GM23338 (cell line): ENCODE data around the gene SURF1. TPM values are rescaled to one million over a fixed set of nuclear protein-coding genes. Genes with fewer than 3 reads are reported as not detected.

Experiments
- ATAC-seq: fragments of 200-7000 bp; cut with Tn5 transposase; 3 replicates; pipeline ENCODE4 v1.9.1; 2020
- DNase-seq: peaks from one replicate; pipeline ENCODE4 v3.0.0-alpha.2; 2015; ENCODE audit warnings: low spot score
- H2AFZ ChIP-seq: fragments of 200-600 bp; sonication (generic); 2 replicates; pipeline ENCODE4 v1.8.0; 2016; ENCODE audit warnings: antibody characterized with exemption, mild to moderate bottlenecking, moderate library complexity
- H3F3A ChIP-seq: fragments of 200-600 bp; sonication (generic); replicated peaks from 2 replicates; pipeline ENCODE4 v1.8.0; 2017; ENCODE audit warnings: antibody characterized with exemption, mixed run types, low read depth
- H3K27ac ChIP-seq: fragments of 200-600 bp; sonication (generic); 2 replicates; pipeline ENCODE4 v1.6.1; 2016; ENCODE audit warnings: low read depth
- H3K27me3 ChIP-seq: fragments of 200-600 bp; sonication (generic); 2 replicates; pipeline ENCODE4 v1.8.0; 2016; ENCODE audit warnings: mild to moderate bottlenecking, mixed run types, moderate library complexity; ENCODE audit not compliant: insufficient read depth
- H3K36me3 ChIP-seq: fragments of 200-600 bp; sonication (generic); 2 replicates; pipeline ENCODE4 v1.8.0; 2016; ENCODE audit warnings: mild to moderate bottlenecking; ENCODE audit not compliant: insufficient read depth
- H3K4me1 ChIP-seq: fragments of 200-600 bp; sonication (generic); 2 replicates; pipeline ENCODE4 v1.8.0; 2016; ENCODE audit warnings: mild to moderate bottlenecking, moderate library complexity; ENCODE audit not compliant: insufficient read depth
- H3K4me2 ChIP-seq: fragments of 200-600 bp; sonication (generic); 2 replicates; pipeline ENCODE4 v1.7.1; 2017; ENCODE audit warnings: mixed run types
- H3K4me3 ChIP-seq: fragments of 200-600 bp; sonication (generic); 2 replicates; pipeline ENCODE4 v1.6.1; 2016; ENCODE audit warnings: mixed run types
- H3K79me2 ChIP-seq: fragments of 200-600 bp; sonication (generic); replicated peaks from 2 replicates; pipeline ENCODE4 v1.8.0; 2017; ENCODE audit warnings: mild to moderate bottlenecking; ENCODE audit not compliant: insufficient read depth
- H3K9me2 ChIP-seq: fragments of 200-600 bp; sonication (generic); 2 replicates; pipeline ENCODE4 v1.8.0; 2017; ENCODE audit not compliant: insufficient read depth
- H4K20me1 ChIP-seq: fragments of 200-600 bp; sonication (generic); replicated peaks from 2 replicates; pipeline ENCODE4 v1.8.0; 2017; ENCODE audit warnings: mild to moderate bottlenecking; ENCODE audit not compliant: insufficient read depth
- H3K27ac Mint-ChIP-seq: 2 replicates; pipeline ENCODE4 v1.8.0; 2020; ENCODE audit warnings: inconsistent platforms, mild to moderate bottlenecking, moderate library complexity, mixed read lengths
- H3K27me3 Mint-ChIP-seq: 3 replicates; pipeline ENCODE4 v1.8.0; 2022; ENCODE audit warnings: low read depth, mild to moderate bottlenecking, moderate library complexity, mixed read lengths, inconsistent platforms; ENCODE audit not compliant: insufficient read depth, poor library complexity
- H3K36me3 Mint-ChIP-seq: 3 replicates; pipeline ENCODE4 v1.8.0; 2021; ENCODE audit warnings: low read depth, mild to moderate bottlenecking, inconsistent platforms, moderate library complexity, mixed read lengths
- H3K4me1 Mint-ChIP-seq: 3 replicates; pipeline ENCODE4 v1.8.0; 2020; ENCODE audit warnings: mild to moderate bottlenecking, inconsistent platforms, mixed read lengths
- H3K4me3 Mint-ChIP-seq: 3 replicates; pipeline ENCODE4 v1.8.0; 2021; ENCODE audit warnings: moderate library complexity, mild to moderate bottlenecking, inconsistent platforms, mixed read lengths
- H3K9me3 Mint-ChIP-seq: 3 replicates; pipeline ENCODE4 v1.8.0; 2020; ENCODE audit warnings: moderate library complexity, mild to moderate bottlenecking, inconsistent platforms, mixed read lengths
- CREB1 ChIP-seq: fragments of 250-450 bp; sonication (Bioruptor Pico); IDR thresholded peaks from 2 replicates; pipeline ENCODE4 v1.5.0; 2020; ENCODE audit warnings: low read depth, mild to moderate bottlenecking, moderate library complexity
- EZH2 ChIP-seq: fragments of 200-600 bp; sonication (generic); IDR thresholded peaks from one replicate; pipeline ENCODE4 v1.8.0; 2017; ENCODE audit warnings: antibody characterized with exemption, mild to moderate bottlenecking, low read depth; ENCODE audit not compliant: unreplicated experiment
- EZH2phosphoT487 ChIP-seq: fragments of 200-600 bp; sonication (generic); IDR thresholded peaks from one replicate; pipeline ENCODE4 v1.8.1; 2018; ENCODE audit warnings: antibody characterized with exemption; ENCODE audit not compliant: unreplicated experiment
- JUNB ChIP-seq: IDR thresholded peaks from one replicate; pipeline ENCODE4 v1.6.1; 2016; ENCODE audit warnings: antibody characterized with exemption; ENCODE audit not compliant: unreplicated experiment
- NANOG ChIP-seq: IDR thresholded peaks from 2 replicates; pipeline ENCODE4 v1.6.1; 2016; ENCODE audit warnings: antibody characterized with exemption, borderline replicate concordance
- POLR2AphosphoS5 ChIP-seq: IDR thresholded peaks from 2 replicates; pipeline ENCODE4 v1.6.1; 2016; ENCODE audit warnings: antibody characterized with exemption, low read depth
- REST ChIP-seq: IDR thresholded peaks from one replicate; pipeline ENCODE4 v1.6.1; 2018; ENCODE audit warnings: antibody characterized with exemption; ENCODE audit not compliant: unreplicated experiment
- STAT1 ChIP-seq: IDR thresholded peaks from one replicate; pipeline ENCODE4 v1.6.1; 2016; ENCODE audit warnings: antibody characterized with exemption; ENCODE audit not compliant: unreplicated experiment
- ZNF114 ChIP-seq: fragments of 250-450 bp; sonication (Bioruptor Pico); IDR thresholded peaks from 2 replicates; pipeline ENCODE4 v1.5.0; 2020; ENCODE audit warnings: mild to moderate bottlenecking, moderate library complexity
- ZNF331 ChIP-seq: fragments of 250-450 bp; sonication (Bioruptor Pico); IDR thresholded peaks from 2 replicates; pipeline ENCODE4 v1.5.0; 2020; ENCODE audit warnings: low read depth, mild to moderate bottlenecking, moderate library complexity
- polyA plus RNA-seq: library from polyadenylated mRNA; unstranded; fragments of >200 nt; fragmentation: Nextera tagmentation; extraction: Ambion mirVana; gene quantifications from 2 replicates; pipeline ENCODE4 v1.2.1, GENCODE V29; 2016
- total RNA-seq: library from RNA; depleted of rRNA; stranded (reverse); fragments of >200 nt; shearing (Covaris generic); gene quantifications from 2 replicates; pipeline ENCODE4 v1.2.3, GENCODE V29; 2014
- TF ChIP-seq, protein P1 (sequence below): IDR thresholded peaks from 2 replicates; pipeline ENCODE4 v1.6.1; 2016; ENCODE audit warnings: antibody characterized with exemption
- TF ChIP-seq, protein P2 (sequence below): fragments of 250-450 bp; sonication (Bioruptor Pico); IDR thresholded peaks from 2 replicates; pipeline ENCODE4 v1.5.0; 2020; ENCODE audit warnings: mild to moderate bottlenecking, moderate library complexity
- TF ChIP-seq, protein P3 (sequence below), 2 experiments: fragments of 200-600 bp in 1 of 2; sonication (generic) in 1 of 2; conservative IDR thresholded peaks; 2 replicates each; pipeline versions ENCODE4 v1.5.1 to v1.6.1; 2016 to 2017; ENCODE audit warnings: antibody characterized with exemption in 2 of 2, low read depth in 2 of 2, mild to moderate bottlenecking in 2 of 2, moderate library complexity in 1 of 2

Gene SURF1
- total and polyA plus RNA-seq, 2 experiments from 2014 or later = 39.1 to 52.6 TPM

- DNase-seq = no peak
- Histone ChIP-seq H4K20me1 (peaks cover 75% of the 10 kb centered on the region), H3K4me3 (no peak overlapping the region), H3K27ac (no peak overlapping the region), H3K79me2 (peaks cover 78% of the 10 kb centered on the region), H3F3A (peaks cover 10% of the 10 kb centered on the region; the same call in 1 of the 2 replicates), H2AFZ (no peak overlapping the region), H3K9me2 (no peaks in the 10 kb centered on the region), H3K36me3 (peaks cover 18% of the 10 kb centered on the region), H3K27me3 (no peaks in the 10 kb centered on the region), H3K4me2 (no peak overlapping the region), H3K4me1 (no peaks in the 10 kb centered on the region)
- peaks cover 5% of the 10 kb centered on the region for H3K27me3 Mint-ChIP-seq
- H3K4me1 Mint-ChIP-seq = peaks cover 11% of the 10 kb centered on the region; the same call in 2 of the 3 replicates
- ATAC-seq = no peak
- TF ChIP-seq EZH2phosphoT487 (no peak), CREB1 (no peak), REST (no peak), JUNB (no peak), NANOG (no peak), POLR2AphosphoS5 (no peak), ZNF331 (CRISPR knock-in tag) (no peak), STAT1 (no peak), EZH2 (no peak), ZNF114 (no peak)
- TF ChIP-seq, protein P1, sequence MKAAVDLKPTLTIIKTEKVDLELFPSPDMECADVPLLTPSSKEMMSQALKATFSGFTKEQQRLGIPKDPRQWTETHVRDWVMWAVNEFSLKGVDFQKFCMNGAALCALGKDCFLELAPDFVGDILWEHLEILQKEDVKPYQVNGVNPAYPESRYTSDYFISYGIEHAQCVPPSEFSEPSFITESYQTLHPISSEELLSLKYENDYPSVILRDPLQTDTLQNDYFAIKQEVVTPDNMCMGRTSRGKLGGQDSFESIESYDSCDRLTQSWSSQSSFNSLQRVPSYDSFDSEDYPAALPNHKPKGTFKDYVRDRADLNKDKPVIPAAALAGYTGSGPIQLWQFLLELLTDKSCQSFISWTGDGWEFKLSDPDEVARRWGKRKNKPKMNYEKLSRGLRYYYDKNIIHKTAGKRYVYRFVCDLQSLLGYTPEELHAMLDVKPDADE = no peak
- TF ChIP-seq, protein P2, sequence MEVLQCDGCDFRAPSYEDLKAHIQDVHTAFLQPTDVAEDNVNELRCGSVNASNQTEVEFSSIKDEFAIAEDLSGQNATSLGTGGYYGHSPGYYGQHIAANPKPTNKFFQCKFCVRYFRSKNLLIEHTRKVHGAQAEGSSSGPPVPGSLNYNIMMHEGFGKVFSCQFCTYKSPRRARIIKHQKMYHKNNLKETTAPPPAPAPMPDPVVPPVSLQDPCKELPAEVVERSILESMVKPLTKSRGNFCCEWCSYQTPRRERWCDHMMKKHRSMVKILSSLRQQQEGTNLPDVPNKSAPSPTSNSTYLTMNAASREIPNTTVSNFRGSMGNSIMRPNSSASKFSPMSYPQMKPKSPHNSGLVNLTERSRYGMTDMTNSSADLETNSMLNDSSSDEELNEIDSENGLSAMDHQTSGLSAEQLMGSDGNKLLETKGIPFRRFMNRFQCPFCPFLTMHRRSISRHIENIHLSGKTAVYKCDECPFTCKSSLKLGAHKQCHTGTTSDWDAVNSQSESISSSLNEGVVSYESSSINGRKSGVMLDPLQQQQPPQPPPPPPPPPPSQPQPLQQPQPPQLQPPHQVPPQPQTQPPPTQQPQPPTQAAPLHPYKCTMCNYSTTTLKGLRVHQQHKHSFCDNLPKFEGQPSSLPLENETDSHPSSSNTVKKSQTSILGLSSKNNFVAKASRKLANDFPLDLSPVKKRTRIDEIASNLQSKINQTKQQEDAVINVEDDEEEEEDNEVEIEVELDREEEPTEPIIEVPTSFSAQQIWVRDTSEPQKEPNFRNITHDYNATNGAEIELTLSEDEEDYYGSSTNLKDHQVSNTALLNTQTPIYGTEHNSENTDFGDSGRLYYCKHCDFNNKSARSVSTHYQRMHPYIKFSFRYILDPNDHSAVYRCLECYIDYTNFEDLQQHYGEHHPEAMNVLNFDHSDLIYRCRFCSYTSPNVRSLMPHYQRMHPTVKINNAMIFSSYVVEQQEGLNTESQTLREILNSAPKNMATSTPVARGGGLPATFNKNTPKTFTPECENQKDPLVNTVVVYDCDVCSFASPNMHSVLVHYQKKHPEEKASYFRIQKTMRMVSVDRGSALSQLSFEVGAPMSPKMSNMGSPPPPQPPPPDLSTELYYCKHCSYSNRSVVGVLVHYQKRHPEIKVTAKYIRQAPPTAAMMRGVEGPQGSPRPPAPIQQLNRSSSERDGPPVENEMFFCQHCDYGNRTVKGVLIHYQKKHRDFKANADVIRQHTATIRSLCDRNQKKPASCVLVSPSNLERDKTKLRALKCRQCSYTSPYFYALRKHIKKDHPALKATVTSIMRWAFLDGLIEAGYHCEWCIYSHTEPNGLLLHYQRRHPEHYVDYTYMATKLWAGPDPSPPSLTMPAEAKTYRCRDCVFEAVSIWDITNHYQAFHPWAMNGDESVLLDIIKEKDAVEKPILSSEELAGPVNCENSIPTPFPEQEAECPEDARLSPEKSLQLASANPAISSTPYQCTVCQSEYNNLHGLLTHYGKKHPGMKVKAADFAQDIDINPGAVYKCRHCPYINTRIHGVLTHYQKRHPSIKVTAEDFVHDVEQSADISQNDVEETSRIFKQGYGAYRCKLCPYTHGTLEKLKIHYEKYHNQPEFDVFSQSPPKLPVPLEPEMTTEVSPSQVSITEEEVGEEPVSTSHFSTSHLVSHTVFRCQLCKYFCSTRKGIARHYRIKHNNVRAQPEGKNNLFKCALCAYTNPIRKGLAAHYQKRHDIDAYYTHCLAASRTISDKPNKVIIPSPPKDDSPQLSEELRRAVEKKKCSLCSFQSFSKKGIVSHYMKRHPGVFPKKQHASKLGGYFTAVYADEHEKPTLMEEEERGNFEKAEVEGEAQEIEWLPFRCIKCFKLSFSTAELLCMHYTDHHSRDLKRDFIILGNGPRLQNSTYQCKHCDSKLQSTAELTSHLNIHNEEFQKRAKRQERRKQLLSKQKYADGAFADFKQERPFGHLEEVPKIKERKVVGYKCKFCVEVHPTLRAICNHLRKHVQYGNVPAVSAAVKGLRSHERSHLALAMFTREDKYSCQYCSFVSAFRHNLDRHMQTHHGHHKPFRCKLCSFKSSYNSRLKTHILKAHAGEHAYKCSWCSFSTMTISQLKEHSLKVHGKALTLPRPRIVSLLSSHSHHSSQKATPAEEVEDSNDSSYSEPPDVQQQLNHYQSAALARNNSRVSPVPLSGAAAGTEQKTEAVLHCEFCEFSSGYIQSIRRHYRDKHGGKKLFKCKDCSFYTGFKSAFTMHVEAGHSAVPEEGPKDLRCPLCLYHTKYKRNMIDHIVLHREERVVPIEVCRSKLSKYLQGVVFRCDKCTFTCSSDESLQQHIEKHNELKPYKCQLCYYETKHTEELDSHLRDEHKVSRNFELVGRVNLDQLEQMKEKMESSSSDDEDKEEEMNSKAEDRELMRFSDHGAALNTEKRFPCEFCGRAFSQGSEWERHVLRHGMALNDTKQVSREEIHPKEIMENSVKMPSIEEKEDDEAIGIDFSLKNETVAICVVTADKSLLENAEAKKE (CRISPR knock-in tag) = no peak
- TF ChIP-seq, protein P3, sequence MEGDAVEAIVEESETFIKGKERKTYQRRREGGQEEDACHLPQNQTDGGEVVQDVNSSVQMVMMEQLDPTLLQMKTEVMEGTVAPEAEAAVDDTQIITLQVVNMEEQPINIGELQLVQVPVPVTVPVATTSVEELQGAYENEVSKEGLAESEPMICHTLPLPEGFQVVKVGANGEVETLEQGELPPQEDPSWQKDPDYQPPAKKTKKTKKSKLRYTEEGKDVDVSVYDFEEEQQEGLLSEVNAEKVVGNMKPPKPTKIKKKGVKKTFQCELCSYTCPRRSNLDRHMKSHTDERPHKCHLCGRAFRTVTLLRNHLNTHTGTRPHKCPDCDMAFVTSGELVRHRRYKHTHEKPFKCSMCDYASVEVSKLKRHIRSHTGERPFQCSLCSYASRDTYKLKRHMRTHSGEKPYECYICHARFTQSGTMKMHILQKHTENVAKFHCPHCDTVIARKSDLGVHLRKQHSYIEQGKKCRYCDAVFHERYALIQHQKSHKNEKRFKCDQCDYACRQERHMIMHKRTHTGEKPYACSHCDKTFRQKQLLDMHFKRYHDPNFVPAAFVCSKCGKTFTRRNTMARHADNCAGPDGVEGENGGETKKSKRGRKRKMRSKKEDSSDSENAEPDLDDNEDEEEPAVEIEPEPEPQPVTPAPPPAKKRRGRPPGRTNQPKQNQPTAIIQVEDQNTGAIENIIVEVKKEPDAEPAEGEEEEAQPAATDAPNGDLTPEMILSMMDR (conservative IDR thresholded peaks at IDR 0.05; ENCODE audit: low read depth in 2 of 2) = no peak
- no peak overlapping the region for H3K4me3 Mint-ChIP-seq
- H3K36me3 Mint-ChIP-seq = peaks cover 65% of the 10 kb centered on the region
- no peaks in the 10 kb centered on the region for H3K9me3 Mint-ChIP-seq
- H3K27ac Mint-ChIP-seq = no peak overlapping the region
These were observed 12.1 kb upstream of the SURF1 start for GRCh38 chr9:133368249-133368881.
